ENCODE data around the gene MT3. TPM values are rescaled to one million over a fixed set of nuclear protein-coding genes. Genes with fewer than 3 reads are reported as not detected.

MT3 gene
- total RNA-seq, 2 donors from 2014 or later, result not detected

GRCh38 chr16:56561126-56561525 lies 28.2 kb upstream of the MT3 start:
- peaks cover 3% of the 10 kb centered on the region for H3K4me1 Mint-ChIP-seq
- Histone ChIP-seq H3K27ac (ENCODE audit: low read depth, low read length) (no peak overlapping the region), H3K27me3 (ENCODE audit: control insufficient read depth, insufficient read depth, low read length, poor library complexity, severe bottlenecking) (peaks cover 9% of the 10 kb centered on the region), H3K4me1 (ENCODE audit: control insufficient read depth, insufficient read depth, low read length) (no peaks in the 10 kb centered on the region), H3K9me3 (ENCODE audit: control insufficient read depth, low read length) (no peaks in the 10 kb centered on the region), H3K36me3 (ENCODE audit: control insufficient read depth, insufficient read depth, low read length) (no peaks in the 10 kb centered on the region), H3K4me3 (ENCODE audit: low read length) (no peak overlapping the region), H3K9ac (ENCODE audit: extremely low read depth, low read length, poor library complexity, severe bottlenecking) (no peak overlapping the region)
- no peak overlapping the region for H3K4me3 Mint-ChIP-seq
- peaks cover 13% of the 10 kb centered on the region for H3K27me3 Mint-ChIP-seq (ENCODE audit: insufficient read depth)
- H3K27ac Mint-ChIP-seq, result no peak overlapping the region
- H3K36me3 Mint-ChIP-seq (ENCODE audit: low read depth), result no peaks in the 10 kb centered on the region
- WGBS, 2 experiments (ENCODE audit: insufficient coverage in 1 of 2, insufficient read length in 1 of 2), result 91 to 100% methylated on average over 1 of the region's 1 CpG
- no peak for DNase-seq
- no peaks in the 10 kb centered on the region for H3K9me3 Mint-ChIP-seq
- no peak for TF ChIP-seq CTCF (conservative IDR thresholded peaks at IDR 0.05)

- no peak within 1 kb of the TSS for H3K27ac ChIP-seq (ENCODE audit: low read depth, low read length)
- H3K4me1 Mint-ChIP-seq, result peaks cover 3% of the 10 kb centered on the region
- no peak within 1 kb of the TSS for H3K27ac Mint-ChIP-seq
- no peak for TF ChIP-seq CTCF (conservative IDR thresholded peaks at IDR 0.05)
- H3K9me3 Mint-ChIP-seq, result no peaks in the 10 kb centered on the region
- no peak within 1 kb of the TSS for H3K4me3 Mint-ChIP-seq
- no peaks in the 10 kb centered on the region for H3K4me1 ChIP-seq (ENCODE audit: control insufficient read depth, insufficient read depth, low read length)
- H3K36me3 ChIP-seq (ENCODE audit: control insufficient read depth, insufficient read depth, low read length), result no peaks in the 10 kb centered on the region
- no peaks in the 10 kb centered on the region for H3K9me3 ChIP-seq (ENCODE audit: control insufficient read depth, low read length)
- H3K36me3 Mint-ChIP-seq (ENCODE audit: low read depth), result no peaks in the 10 kb centered on the region
- H3K27me3 ChIP-seq (ENCODE audit: control insufficient read depth, insufficient read depth, low read length, poor library complexity, severe bottlenecking), result peaks cover 6% of the 10 kb centered on the region
- H3K4me3 ChIP-seq (ENCODE audit: low read length), result no peak within 1 kb of the TSS
- H3K27me3 Mint-ChIP-seq (ENCODE audit: insufficient read depth), result peaks cover 41% of the 10 kb centered on the region
- DNase-seq, result no peak
- 87 to 92% methylated on average over 9 to 12 of the region's 12 CpGs for WGBS, 2 experiments (ENCODE audit: insufficient coverage in 1 of 2, insufficient read length in 1 of 2)
- H3K9ac ChIP-seq (ENCODE audit: extremely low read depth, low read length, poor library complexity, severe bottlenecking), result no peak within 1 kb of the TSS
Observed at GRCh38 chr16:56564793-56565477, 24.4 kb upstream of the MT3 start, which contains the start of gene MT4. Gene MT4 (plus strand): TSS chr16:56565073. CDS start chr16:56565129, 56 bp downstream.

- H3K4me3 ChIP-seq (ENCODE audit: low read length), result no peak overlapping the region
- no peaks in the 10 kb centered on the region for H3K4me1 Mint-ChIP-seq
- no peaks in the 10 kb centered on the region for H3K36me3 Mint-ChIP-seq (ENCODE audit: low read depth)
- WGBS, 2 experiments (ENCODE audit: insufficient coverage in 1 of 2, insufficient read length in 1 of 2), result 90% methylated on average over 1 of the region's 1 CpG; no CpG with 5 or more reads in 1 of the 2 experiments
- peaks cover 38% of the 10 kb centered on the region for H3K27me3 Mint-ChIP-seq (ENCODE audit: insufficient read depth)
- peaks cover 6% of the 10 kb centered on the region for H3K9me3 ChIP-seq (ENCODE audit: control insufficient read depth, low read length)
- H3K9me3 Mint-ChIP-seq, result no peaks in the 10 kb centered on the region
- H3K27ac ChIP-seq (ENCODE audit: low read depth, low read length), result no peak overlapping the region
- H3K4me1 ChIP-seq (ENCODE audit: control insufficient read depth, insufficient read depth, low read length), result no peaks in the 10 kb centered on the region
- no peak overlapping the region for H3K4me3 Mint-ChIP-seq
- H3K9ac ChIP-seq (ENCODE audit: extremely low read depth, low read length, poor library complexity, severe bottlenecking), result no peak overlapping the region
- no peaks in the 10 kb centered on the region for H3K36me3 ChIP-seq (ENCODE audit: control insufficient read depth, insufficient read depth, low read length)
- peaks cover 11% of the 10 kb centered on the region for H3K27me3 ChIP-seq (ENCODE audit: control insufficient read depth, insufficient read depth, low read length, poor library complexity, severe bottlenecking)
- no peak overlapping the region for H3K27ac Mint-ChIP-seq
- no peak for TF ChIP-seq CTCF (conservative IDR thresholded peaks at IDR 0.05)
- no peak for DNase-seq
Observed at GRCh38 chr16:56569971-56570370, 19.4 kb upstream of the MT3 start.

Data from endodermal cell (in vitro differentiated cells).